Lower lobe of right lung (tissue), 2 donors: ENCODE measurements around the gene CSNK1E. TPM values are rescaled to one million over a fixed set of nuclear protein-coding genes. Genes with fewer than 3 reads are reported as not detected.

Source experiments
- ATAC-seq, 2 donors: fragments of 200-7000 bp; cut with Tn5 transposase; one replicate each; pipeline ENCODE4 v1.9.1; 2020 to 2022; ENCODE audit warnings: mild to moderate bottlenecking in 2 of 2, moderate library complexity in 2 of 2
- DNase-seq: peaks from one replicate; pipeline ENCODE4 v3.0.0-alpha.2; 2020
- H3K27ac ChIP-seq: fragments of 200-600 bp; one replicate; pipeline ENCODE4 v1.8.0; 2022
- H3K27me3 ChIP-seq: fragments of 200-600 bp; one replicate; pipeline ENCODE4 v1.8.0; 2022; ENCODE audit warnings: low read depth
- H3K36me3 ChIP-seq: fragments of 200-600 bp; one replicate; pipeline ENCODE4 v1.8.0; 2022; ENCODE audit warnings: mild to moderate bottlenecking
- H3K4me1 ChIP-seq: fragments of 200-600 bp; one replicate; pipeline ENCODE4 v1.8.0; 2022
- H3K4me3 ChIP-seq: fragments of 200-600 bp; one replicate; pipeline ENCODE4 v1.8.0; 2022; ENCODE audit warnings: mild to moderate bottlenecking
- H3K9me3 ChIP-seq: fragments of 200-600 bp; one replicate; pipeline ENCODE4 v1.8.0; 2022
- CTCF ChIP-seq: fragments of 200-600 bp; IDR thresholded peaks from one replicate; pipeline ENCODE4 v1.8.0; 2022; ENCODE audit warnings: antibody characterized with exemption, mild to moderate bottlenecking
- intact Hi-C: fragments of 100-400 bp; cut with DNase I; formaldehyde crosslinking; loops from one replicate; pipeline ENCODE4 v1.11.0; 2022
- total RNA-seq: library from RNA; stranded (reverse); fragmentation: NEBNext Ultra II Directional; extraction: Animal tissue kit (Norgen Biotek cat#: 25700); gene quantifications from one replicate; pipeline ENCODE4 v1.2.1, GENCODE V29; 2021
- donor health status: DM: no; HTN: yes; CAD: no; lungs with severe emphysema.

Gene CSNK1E
- total RNA-seq, 1 donor from 2014 or later = 126 TPM

DNA sequence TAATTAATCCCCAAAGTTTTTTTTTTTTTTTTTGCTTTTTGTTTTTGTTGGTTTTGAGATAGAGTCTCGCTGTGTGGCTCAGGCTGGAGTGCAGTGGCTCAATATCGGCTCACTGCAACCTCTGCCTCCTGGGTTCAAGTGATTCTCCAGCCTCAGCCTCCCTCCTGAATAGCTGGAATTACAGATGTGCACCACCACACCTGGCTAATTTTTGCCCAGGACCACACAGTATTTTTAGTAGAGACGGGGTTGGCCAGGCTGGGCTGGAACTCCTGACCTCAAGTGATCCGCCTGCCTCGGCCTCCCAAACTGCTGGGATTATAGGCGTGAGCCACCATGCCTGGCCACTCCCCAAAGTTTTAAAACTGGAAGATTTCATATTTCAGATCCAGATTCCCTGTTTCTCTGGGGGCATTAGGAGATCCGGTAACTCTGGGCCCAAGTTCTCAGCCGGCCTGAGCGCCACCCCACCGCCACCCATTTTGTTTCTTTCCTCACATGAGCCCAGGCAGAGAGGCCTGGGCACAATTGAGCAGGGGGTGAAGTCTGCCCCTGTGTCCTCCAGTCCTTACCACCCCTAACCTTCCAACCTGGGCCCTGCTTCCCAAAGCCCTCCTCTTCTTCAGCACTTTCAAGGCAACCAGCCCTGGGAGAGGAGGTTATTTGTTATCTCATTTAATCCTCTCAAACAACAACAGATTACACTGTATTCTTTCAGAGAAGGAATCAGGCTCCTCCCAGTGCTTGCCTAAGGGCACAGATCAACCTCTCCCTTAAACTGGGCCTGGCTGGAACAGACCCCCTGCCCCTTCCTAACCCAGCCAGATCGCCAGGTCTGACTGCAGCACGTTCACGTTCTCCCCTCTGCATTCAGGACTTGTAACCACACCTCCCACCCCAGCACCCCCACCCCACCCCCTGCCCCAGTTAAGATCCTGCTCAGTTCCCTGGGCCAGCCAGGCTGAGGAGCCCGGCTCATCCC, 1.9 kb upstream of the CSNK1E start:
- no peak for ATAC-seq
- peaks cover 32% of the 10 kb centered on the region for H3K4me1 ChIP-seq
- peak overlapping the region; percentile 95 for H3K27ac ChIP-seq
- intact Hi-C loops = no loop called here
- H3K9me3 ChIP-seq = no peaks in the 10 kb centered on the region
- H3K4me3 ChIP-seq = no peak overlapping the region
- H3K27me3 ChIP-seq = no peaks in the 10 kb centered on the region
- no peak for DNase-seq
- no peaks in the 10 kb centered on the region for H3K36me3 ChIP-seq
- no peak for TF ChIP-seq CTCF

GRCh38 chr22:38317995-38318715, 922 bp upstream of the CSNK1E start:
- peaks cover 42% of the 10 kb centered on the region for H3K4me1 ChIP-seq
- no peak for TF ChIP-seq CTCF
- peaks cover 9% of the 10 kb centered on the region for H3K36me3 ChIP-seq
- no peaks in the 10 kb centered on the region for H3K27me3 ChIP-seq
- intact Hi-C loops = no loop called here
- peak overlapping the region; percentile 53 for H3K4me3 ChIP-seq
- peak; percentile 75 for DNase-seq
- H3K9me3 ChIP-seq = no peaks in the 10 kb centered on the region
- H3K27ac ChIP-seq = peak overlapping the region; percentile 95
- peak; percentile 71 to 80 for ATAC-seq

- H3K27ac ChIP-seq = peak overlapping the region; percentile 96
- peak overlapping the region; percentile 69 for H3K4me3 ChIP-seq
- TF ChIP-seq CTCF = no peak
- ATAC-seq (peak; percentile 67 to 70), DNase-seq (peak; percentile 77)
- H3K27me3 ChIP-seq = no peaks in the 10 kb centered on the region
- peaks cover 58% of the 10 kb centered on the region for H3K4me1 ChIP-seq
- H3K36me3 ChIP-seq = peaks cover 21% of the 10 kb centered on the region
- intact Hi-C loops = no loop called here
- no peaks in the 10 kb centered on the region for H3K9me3 ChIP-seq
Observed at GRCh38 chr22:38316364-38317121, 690 bp downstream of the CSNK1E start.

- Histone ChIP-seq H3K27me3 (no peaks in the 10 kb centered on the region), H3K4me1 (peaks cover 64% of the 10 kb centered on the region)
- DNase-seq = no peak
Observed at GRCh38 chr22:38315823-38316363, 1.3 kb downstream of the CSNK1E start.

More at GRCh38 chr22:38315823-38316363, 1.3 kb downstream of the CSNK1E start:
- intact Hi-C loops = no loop called here
- H3K36me3 ChIP-seq = peaks cover 26% of the 10 kb centered on the region
- peak overlapping the region; percentile 69 for H3K4me3 ChIP-seq
- ATAC-seq = no peak
- TF ChIP-seq CTCF = no peak
- peak overlapping the region; percentile 96 for H3K27ac ChIP-seq
- H3K9me3 ChIP-seq = no peaks in the 10 kb centered on the region
